HG03442 (cell line): ENCODE measurements around the gene DSTN.

Experiments
- ATAC-seq: cut with Tn5 transposase; IDR thresholded peaks from one replicate; pipeline ENCODE4 v1.9.1; 2021; ENCODE audit warnings: mild to moderate bottlenecking, moderate library complexity; ENCODE audit not compliant: unreplicated experiment

The DSTN gene

DNA sequence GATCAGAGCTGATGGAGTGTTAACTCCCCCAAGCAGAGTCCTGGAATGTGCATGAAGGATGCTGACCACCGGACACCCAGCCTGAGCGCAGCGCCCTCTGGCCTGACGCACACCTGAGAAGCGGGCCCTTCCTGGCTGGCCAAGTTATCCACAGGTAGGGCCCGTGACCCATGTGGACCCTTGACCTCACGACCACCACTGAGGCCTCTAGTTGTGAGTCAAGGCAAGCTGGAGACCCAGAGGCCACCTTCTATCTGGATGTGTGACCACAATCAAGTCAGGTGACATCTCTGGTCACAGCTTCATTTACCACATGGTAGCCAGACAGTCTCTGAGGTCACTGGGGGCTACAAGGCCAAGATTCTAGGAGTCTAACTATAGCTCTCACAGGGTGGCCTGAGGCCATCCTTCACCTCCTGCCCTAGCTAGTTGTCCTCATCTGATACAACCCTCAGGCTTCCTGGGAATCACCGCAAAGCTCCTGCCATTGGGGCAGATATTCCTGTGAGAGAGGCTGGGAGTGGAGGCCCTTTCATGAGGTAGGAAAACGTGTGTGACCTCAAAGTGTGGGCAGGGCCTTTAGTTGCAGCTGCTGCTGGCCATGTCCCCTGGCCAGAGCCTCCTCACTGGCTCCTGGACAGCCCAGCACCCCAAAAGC, 53.1 kb downstream of the DSTN start:
- ATAC-seq = no peak

DNA sequence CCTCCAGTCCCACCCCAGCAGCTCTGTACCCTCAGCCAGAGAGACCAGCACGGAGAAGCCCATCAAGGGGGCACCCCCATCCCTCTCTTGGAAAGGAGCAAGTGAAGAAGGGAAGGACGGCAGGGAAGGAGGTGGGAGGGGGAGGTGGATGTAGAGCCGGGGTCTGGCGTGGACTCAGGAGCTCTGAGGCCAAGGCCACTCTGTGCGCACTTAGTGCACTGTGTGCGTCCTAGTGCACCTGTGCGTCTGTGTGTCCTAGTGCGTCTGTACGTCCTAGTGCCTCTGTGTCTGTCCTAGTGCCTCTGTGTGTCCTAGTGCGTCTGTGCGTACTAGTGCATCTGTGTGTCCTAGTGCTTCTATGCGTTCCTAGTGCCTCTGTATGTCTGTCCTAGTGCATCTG, 54.2 kb downstream of the DSTN start:
- no peak for ATAC-seq

DNA sequence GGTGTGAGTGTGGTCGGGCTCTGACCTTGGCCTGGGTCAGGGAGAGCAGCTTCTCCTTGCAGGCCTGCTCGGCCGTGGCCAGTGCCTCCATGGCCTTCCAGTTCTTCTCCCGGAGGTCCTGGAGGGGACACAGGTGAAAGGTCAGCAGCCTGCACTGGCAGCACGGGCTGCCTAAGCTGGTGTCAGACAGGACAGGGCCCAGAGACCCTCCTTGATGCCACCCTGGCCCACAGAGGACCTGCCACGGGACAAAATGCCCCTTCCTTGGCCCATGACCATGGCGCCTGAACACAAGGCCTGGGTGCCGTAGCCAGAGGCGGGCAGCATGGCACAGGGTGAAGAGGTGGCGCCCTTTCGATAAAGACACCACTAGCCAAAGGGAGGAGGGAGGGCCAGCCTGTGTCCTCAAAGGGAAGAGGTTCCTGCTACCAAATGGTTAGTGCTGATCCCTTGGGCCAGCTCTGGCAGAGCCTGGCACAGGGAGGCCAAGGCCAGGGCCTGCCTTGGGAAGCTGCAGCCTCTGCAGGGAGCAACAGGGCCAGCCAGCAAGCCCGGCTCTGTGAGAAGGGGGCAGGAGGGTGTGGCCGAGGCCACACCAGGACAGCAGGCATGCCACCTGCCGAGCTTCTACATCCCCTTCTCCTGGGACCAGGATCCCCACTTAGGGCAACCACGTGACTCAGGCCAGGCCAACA, 54.8 kb downstream of the DSTN start:
- no peak for ATAC-seq

DNA sequence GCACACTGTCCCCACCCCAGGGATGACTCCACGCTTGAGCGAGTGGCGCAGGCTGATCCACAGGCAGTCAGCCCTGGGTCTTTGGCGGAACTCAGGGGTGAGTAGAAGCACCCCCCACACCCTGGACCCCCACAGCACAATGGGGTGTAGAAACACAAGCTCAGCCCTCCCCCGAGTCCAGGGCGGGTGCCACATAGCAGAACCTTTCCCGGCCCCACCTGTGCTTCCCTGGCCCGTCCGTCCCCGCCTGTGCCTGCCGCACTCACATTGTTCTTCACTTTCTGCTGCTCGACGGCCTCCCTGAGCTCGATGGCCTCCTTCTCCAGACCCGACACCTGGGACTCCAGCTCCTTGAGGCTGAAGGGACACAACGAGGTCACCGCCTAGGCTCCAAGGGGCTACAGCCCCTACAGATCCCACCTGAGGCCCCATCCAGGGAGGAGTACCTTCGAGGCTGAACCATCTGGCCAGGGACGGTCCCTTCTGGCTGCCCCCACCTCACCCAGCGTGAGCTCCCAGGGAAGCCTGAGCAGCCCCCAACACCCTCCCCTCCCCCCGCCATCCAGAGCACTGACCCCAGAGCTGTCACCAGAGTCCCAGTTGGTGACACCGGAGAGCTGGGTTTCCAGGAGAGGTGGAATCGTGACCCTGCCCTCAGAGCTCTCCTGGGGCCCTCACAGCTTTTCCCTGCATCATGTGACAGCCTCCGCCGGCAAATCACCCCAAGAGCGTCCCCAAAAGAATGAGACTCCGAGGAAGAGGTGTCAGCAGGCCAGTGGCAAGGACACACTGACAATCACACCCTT, 55.6 kb downstream of the DSTN start:
- no peak for ATAC-seq

- no peak for ATAC-seq
Observed at GRCh38 chr20:17626217-17627007, 56.5 kb downstream of the DSTN start.

- no peak for ATAC-seq
Observed at GRCh38 chr20:17627101-17627955, 57.5 kb downstream of the DSTN start.

GRCh38 chr20:17628101-17628841, 58.4 kb downstream of the DSTN start:
- no peak for ATAC-seq

- no peak for ATAC-seq
Observed at GRCh38 chr20:17629025-17629424, 59.1 kb downstream of the DSTN start.

- ATAC-seq = no peak
Observed at GRCh38 chr20:17629678-17630089, 59.8 kb downstream of the DSTN start.

- no peak for ATAC-seq
Observed at GRCh38 chr20:17630151-17630805, 60.4 kb downstream of the DSTN start.

GRCh38 chr20:17630806-17631195, 60.9 kb downstream of the DSTN start:
- ATAC-seq = no peak

GRCh38 chr20:17631576-17632319, 61.9 kb downstream of the DSTN start:
- ATAC-seq = no peak

DNA sequence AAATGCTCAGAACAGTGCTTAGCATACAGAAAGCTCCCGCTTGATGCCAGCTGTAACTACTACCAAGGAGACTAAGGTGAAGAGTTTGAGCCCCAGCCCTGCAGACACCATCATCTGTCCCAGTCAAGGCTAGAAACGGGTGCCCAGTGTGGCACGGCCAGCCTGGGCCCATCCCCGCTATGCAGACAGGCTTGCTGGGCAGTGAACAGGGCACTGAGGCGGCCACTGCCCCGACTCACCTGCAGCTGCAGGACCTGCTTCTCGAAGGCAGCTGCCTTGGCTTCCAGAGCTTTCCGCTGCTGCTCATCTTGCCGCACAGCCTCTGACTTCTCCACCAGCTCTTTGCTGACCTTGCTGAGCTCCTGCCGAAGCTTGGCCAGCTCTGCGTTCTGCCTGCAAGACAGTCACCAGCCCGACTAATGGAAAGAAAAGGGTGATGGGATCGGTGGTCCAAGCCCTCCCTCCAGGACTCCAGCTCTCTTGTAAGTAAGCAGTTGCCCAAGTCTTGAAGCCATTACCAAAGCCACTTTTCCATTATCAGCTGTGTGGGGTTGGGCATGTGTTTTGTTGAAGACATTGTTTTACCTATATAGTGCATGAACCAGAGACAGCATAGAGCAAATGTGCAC, 63.5 kb downstream of the DSTN start:
- no peak for ATAC-seq

DNA sequence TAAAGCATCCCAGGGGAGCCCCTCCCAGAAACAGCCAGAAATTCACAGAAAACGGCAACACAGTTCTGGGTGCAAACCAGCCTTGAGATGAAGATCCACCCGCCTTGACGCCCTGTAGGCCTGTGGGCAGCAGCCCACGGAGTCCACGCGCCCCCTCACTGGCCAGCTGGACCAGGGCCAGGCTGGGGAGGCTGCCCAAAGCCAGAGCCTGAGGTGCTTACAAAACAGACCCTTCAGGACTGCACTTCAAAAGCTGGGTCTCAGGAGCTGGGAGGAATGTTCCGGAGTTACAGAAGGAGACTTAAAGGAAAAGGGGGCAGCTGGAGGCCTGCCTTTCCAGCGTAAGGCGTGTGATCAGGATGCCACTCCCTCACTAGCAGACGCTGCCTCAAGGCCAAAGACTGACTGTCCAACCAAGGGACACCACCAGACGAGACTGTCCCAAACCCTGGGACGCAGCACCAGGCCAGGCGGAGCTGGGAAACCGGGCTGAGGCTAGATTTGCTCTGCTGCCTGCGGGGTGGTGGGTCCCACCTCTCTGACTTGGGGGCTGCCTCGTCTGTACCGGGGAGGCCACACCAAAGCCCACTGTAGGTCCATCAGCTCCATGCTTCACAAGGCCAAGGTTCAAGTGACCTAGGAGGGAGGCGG, 64.1 kb downstream of the DSTN start:
- no peak for ATAC-seq

DNA sequence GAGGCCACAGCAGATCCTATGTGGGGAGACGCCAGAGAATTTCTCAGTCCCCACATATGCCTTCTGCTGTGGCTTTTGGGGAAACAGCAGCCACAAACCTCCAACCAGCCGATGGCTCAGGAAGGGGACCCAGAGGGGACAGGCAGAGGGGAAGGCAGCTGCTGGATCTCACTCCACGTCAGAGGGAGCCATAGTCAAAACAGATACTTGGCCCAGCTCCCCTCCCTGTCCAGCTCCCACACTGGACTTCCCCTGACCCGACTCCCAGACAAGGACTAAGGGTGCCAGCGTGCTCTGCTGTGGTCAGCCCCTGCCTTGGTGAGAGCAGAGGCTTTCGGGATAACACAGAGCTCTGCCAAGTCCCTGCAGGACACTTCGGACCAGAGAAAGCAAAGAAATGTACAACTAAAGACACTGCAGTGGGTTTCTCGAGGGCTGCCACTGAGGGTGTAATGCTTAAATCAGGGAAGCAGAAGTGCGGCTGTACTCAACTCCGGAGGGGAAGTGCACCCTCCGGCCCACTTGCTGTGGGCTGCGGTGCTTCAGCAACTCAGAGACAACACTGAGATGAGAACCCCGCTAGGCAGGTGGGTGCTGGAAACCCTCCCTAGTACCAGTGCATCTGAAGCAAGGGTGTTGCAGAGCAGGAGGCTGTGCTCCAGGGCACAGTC, 64.9 kb downstream of the DSTN start:
- no peak for ATAC-seq

GRCh38 chr20:17635332-17636244, 65.7 kb downstream of the DSTN start:
- no peak for ATAC-seq
